LNCaP clone FGC (cell line): ENCODE measurements around the gene SLC45A1.

ENCODE experiments used
- DNase-seq: peaks from one replicate; pipeline ENCODE4 v3.0.0-alpha.2; 2011; ENCODE audit warnings: low read depth
- H3K4me3 ChIP-seq: 2 replicates; pipeline ENCODE4 v1.5.1; 2011; ENCODE audit warnings: mild to moderate bottlenecking, low read depth, low read length, control low read depth
- CTCF ChIP-seq: IDR thresholded peaks from 2 replicates; pipeline ENCODE4 v1.5.1; 2012; ENCODE audit warnings: mild to moderate bottlenecking; ENCODE audit not compliant: control insufficient read depth, insufficient read depth; ENCODE audit errors: extremely low read depth

SLC45A1 gene

GRCh38 chr1:8351693-8352470 lies 34.0 kb downstream of the SLC45A1 start:
- no peak overlapping the region for H3K4me3 ChIP-seq
- TF ChIP-seq CTCF = peak; percentile 50
- no peak for DNase-seq

- DNase-seq = no peak
- TF ChIP-seq CTCF = no peak
Observed at GRCh38 chr1:8352471-8352845, 34.5 kb downstream of the SLC45A1 start.

GRCh38 chr1:8352886-8353785 lies 35.2 kb downstream of the SLC45A1 start:
- DNase-seq = no peak
- TF ChIP-seq CTCF = no peak
- H3K4me3 ChIP-seq = no peak overlapping the region

More at GRCh38 chr1:8352471-8352845, 34.5 kb downstream of the SLC45A1 start:
- no peak overlapping the region for H3K4me3 ChIP-seq

GRCh38 chr1:8354038-8354437 lies 36.1 kb downstream of the SLC45A1 start:
- no peak overlapping the region for H3K4me3 ChIP-seq
- no peak for DNase-seq
- TF ChIP-seq CTCF = no peak

GRCh38 chr1:8355439-8356255 lies 37.7 kb downstream of the SLC45A1 start:
- no peak overlapping the region for H3K4me3 ChIP-seq
- DNase-seq = no peak
- no peak for TF ChIP-seq CTCF
